K562 (cell line): ENCODE data around the gene NDRG4.

ENCODE experiments used
- BHLHE40 ChIP-seq: IDR thresholded peaks from 2 replicates; pipeline ENCODE4 v1.6.1; 2011; ENCODE audit warnings: low read length, improper control_type of control experiment
- CEBPB ChIP-seq: fragments of 450-650 bp; IDR thresholded peaks from 2 replicates; pipeline ENCODE4 v1.6.1; 2016; ENCODE audit warnings: missing genetic modification characterization, missing compliant biosample characterization
- NCOR1 ChIP-seq: fragments of 450-650 bp; IDR thresholded peaks from 2 replicates; pipeline ENCODE4 v1.6.1; 2016; ENCODE audit warnings: mild to moderate bottlenecking, moderate library complexity
- POLR2A ChIP-seq: fragments of 450-650 bp; conservative IDR thresholded peaks from 2 replicates; pipeline ENCODE4 v1.6.1; 2016
- POLR2AphosphoS5 ChIP-seq: IDR thresholded peaks from 2 replicates; pipeline ENCODE4 v1.6.1; 2011; ENCODE audit warnings: mild to moderate bottlenecking, low read depth, low read length, moderate library complexity; ENCODE audit not compliant: control insufficient read depth, insufficient read depth
- RBM22 ChIP-seq: fragments of 200-400 bp; formaldehyde crosslinking; IDR thresholded peaks from 2 replicates; pipeline ENCODE4 v1.6.1; 2018; ENCODE audit warnings: low read length, low read depth; ENCODE audit not compliant: poor library complexity, severe bottlenecking
- ZNF354B ChIP-seq: fragments of 250-450 bp; sonication (Bioruptor Pico); IDR thresholded peaks from 2 replicates; pipeline ENCODE4 v1.4.0; 2020
- TF ChIP-seq, protein P1 (sequence below), 3 experiments: IDR thresholded peaks in 2 of 3; conservative IDR thresholded peaks in 1 of 3; 2 replicates each; pipeline ENCODE4 v1.5.1; 2011 to 2012; ENCODE audit warnings: low read length in 3 of 3, mild to moderate bottlenecking in 3 of 3, control low read depth in 2 of 3, improper control_type of control experiment in 1 of 3, inconsistent platforms in 1 of 3, low read depth in 1 of 3, mixed read lengths in 1 of 3, moderate library complexity in 1 of 3; ENCODE audit not compliant: insufficient read depth in 2 of 3
- TF ChIP-seq, protein P2 (sequence below), 2 experiments: fragments of 450-650 bp; IDR thresholded peaks; 2 replicates each; pipeline ENCODE4 v1.6.1; 2016; ENCODE audit warnings: mild to moderate bottlenecking in 2 of 2, borderline replicate concordance in 1 of 2, low read depth in 1 of 2, moderate library complexity in 1 of 2

DNA sequence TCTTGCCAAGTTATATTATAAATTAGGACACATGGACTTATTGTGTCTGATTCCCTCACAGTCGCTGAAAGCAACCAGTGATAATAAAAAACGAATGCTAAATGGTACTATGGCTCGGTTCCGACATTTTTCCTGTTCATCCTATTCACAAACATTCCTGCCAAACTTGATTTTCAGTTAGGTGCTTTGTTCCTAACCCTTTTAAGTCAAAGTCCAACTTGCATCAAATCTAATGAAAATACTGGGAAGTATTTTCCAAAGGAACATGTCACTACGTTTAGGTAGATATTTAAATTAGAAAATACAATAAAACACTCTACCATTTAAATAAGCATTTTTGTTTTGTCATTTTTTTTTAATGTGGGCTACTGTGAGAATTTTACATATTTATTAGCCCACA, 36.3 kb downstream of the NDRG4 start:
- no peak for TF ChIP-seq NCOR1
- no peak for TF ChIP-seq CEBPB (tag)
- TF ChIP-seq POLR2A, result no peak
- TF ChIP-seq RBM22, result no peak
- TF ChIP-seq BHLHE40, result no peak
- TF ChIP-seq, protein P1, sequence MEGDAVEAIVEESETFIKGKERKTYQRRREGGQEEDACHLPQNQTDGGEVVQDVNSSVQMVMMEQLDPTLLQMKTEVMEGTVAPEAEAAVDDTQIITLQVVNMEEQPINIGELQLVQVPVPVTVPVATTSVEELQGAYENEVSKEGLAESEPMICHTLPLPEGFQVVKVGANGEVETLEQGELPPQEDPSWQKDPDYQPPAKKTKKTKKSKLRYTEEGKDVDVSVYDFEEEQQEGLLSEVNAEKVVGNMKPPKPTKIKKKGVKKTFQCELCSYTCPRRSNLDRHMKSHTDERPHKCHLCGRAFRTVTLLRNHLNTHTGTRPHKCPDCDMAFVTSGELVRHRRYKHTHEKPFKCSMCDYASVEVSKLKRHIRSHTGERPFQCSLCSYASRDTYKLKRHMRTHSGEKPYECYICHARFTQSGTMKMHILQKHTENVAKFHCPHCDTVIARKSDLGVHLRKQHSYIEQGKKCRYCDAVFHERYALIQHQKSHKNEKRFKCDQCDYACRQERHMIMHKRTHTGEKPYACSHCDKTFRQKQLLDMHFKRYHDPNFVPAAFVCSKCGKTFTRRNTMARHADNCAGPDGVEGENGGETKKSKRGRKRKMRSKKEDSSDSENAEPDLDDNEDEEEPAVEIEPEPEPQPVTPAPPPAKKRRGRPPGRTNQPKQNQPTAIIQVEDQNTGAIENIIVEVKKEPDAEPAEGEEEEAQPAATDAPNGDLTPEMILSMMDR (IDR thresholded peaks at IDR 0.05 in 2 of 3, conservative IDR thresholded peaks at IDR 0.05 in 1 of 3; ENCODE audit: insufficient read depth in 2 of 3, low read depth in 1 of 3, low read length in 3 of 3), result no peak
- TF ChIP-seq, protein P2, sequence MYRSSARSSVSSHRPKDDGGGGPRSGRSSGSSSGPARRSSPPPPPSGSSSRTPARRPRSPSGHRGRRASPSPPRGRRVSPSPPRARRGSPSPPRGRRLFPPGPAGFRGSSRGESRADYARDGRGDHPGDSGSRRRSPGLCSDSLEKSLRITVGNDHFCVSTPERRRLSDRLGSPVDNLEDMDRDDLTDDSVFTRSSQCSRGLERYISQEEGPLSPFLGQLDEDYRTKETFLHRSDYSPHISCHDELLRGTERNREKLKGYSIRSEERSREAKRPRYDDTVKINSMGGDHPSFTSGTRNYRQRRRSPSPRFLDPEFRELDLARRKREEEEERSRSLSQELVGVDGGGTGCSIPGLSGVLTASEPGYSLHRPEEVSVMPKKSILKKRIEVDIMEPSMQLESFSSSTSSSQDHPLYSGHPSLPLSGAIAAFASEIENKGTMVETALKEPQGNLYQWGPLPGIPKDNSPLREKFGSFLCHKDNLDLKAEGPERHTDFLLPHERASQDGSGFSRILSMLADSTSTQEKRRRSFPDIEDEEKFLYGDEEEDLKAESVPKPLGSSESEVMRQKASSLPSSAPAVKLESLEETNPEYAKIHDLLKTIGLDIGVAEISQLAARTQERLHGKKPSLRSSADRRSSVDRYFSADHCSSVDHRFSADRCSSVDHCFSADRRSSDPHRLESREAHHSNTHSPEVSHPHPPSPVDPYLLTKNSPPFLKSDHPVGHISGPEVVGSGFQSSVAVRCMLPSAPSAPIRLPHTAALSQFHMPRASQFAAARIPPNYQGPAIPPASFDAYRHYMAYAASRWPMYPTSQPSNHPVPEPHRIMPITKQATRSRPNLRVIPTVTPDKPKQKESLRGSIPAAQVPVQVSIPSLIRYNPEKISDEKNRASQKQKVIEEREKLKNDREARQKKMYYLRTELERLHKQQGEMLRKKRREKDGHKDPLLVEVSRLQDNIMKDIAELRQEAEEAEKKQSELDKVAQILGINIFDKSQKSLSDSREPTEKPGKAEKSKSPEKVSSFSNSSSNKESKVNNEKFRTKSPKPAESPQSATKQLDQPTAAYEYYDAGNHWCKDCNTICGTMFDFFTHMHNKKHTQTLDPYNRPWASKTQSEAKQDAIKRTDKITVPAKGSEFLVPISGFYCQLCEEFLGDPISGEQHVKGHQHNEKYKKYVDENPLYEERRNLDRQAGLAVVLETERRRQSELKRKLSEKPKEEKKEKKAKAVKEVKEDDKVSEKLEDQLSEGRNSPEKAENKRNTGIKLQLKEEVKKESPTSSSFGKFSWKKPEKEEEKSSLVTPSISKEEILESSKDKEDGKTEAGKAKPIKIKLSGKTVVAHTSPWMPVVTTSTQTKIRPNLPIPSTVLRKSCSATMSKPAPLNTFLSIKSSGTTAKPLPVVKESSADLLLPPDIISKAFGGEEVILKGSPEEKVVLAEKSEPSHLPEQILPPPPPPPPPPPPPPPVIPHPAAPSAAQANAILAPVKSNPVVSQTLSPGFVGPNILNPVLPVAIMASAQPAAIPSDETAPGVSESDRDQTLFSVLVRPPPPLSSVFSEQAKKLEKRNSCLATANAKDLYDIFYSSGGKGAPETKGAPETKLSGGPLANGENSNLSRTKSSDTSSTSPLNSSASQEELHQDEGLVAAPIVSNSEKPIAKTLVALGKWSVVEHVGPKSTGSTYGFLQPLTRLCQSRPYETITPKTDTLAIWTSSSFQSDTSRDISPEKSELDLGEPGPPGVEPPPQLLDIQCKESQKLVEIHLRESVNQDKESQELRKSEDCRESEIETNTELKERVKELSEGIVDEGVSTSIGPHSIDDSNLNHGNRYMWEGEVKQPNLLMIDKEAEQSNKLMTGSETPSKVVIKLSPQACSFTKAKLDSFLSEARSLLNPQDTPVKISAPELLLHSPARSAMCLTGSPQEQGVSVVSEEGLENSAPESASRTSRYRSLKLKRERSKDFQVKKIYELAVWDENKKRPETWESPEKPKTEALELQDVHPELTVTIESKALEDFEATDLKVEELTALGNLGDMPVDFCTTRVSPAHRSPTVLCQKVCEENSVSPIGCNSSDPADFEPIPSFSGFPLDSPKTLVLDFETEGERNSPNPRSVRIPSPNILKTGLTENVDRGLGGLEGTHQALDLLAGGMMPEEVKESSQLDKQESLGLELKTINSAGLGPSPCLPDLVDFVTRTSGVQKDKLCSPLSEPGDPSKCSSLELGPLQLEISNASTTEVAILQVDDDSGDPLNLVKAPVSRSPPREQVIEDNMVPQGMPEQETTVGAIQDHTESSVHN (IDR thresholded peaks at IDR 0.05; ENCODE audit: borderline replicate concordance in 1 of 2, low read depth in 1 of 2), result no peak
- no peak for TF ChIP-seq ZNF354B (CRISPR knock-in tag)
- no peak for TF ChIP-seq POLR2AphosphoS5
